H1 (cell line): Measurements from ENCODE around the gene AK5. TPM values are rescaled to one million over a fixed set of nuclear protein-coding genes. Genes with fewer than 3 reads are reported as not detected.

Experiments
- CTCF ChIA-PET: fragments of 300-600 bp; sonication (Branson Sonifier 250); formaldehyde crosslinking; loops from one replicate; lab custom pipeline; 2021; ENCODE audit not compliant: partially characterized antibody; lab: Charles Lee
- POLR2A ChIA-PET: fragments of 300-600 bp; sonication (Branson Sonifier 250); formaldehyde crosslinking; loops from one replicate; lab custom pipeline; 2021; ENCODE audit warnings: inconsistent platforms; ENCODE audit not compliant: partially characterized antibody; lab: Charles Lee
- DNase-seq, 2 experiments: peaks; one replicate each; pipeline versions ENCODE4 v3.0.0 to v3.0.0-alpha.2; 2010 to 2022; ENCODE audit warnings: low spot score in 2 of 2, low read depth in 1 of 2, mixed read lengths in 1 of 2
- FAIRE-seq: peaks from 2 replicates; lab custom pipeline; 2011; peaks lifted over from hg19 to GRCh38; lab: Jason Lieb, UNC
- H2AFZ ChIP-seq: 2 replicates; pipeline ENCODE4 v1.8.1; 2012; ENCODE audit warnings: low read length, inconsistent platforms
- H2AK5ac ChIP-seq: 2 replicates; pipeline ENCODE4 v1.6.1; 2013; ENCODE audit warnings: low read depth, low read length
- H2BK120ac ChIP-seq: replicated peaks from 2 replicates; pipeline ENCODE3; 2013; ENCODE audit warnings: low read depth, low read length, inconsistent platforms
- H2BK12ac ChIP-seq: 2 replicates; pipeline ENCODE4 v1.6.1; 2013; ENCODE audit warnings: low read depth, low read length
- H2BK15ac ChIP-seq: 2 replicates; pipeline ENCODE4 v1.6.1; 2013; ENCODE audit warnings: low read length
- H2BK20ac ChIP-seq: 2 replicates; pipeline ENCODE4 v1.6.1; 2013; ENCODE audit warnings: low read length
- H2BK5ac ChIP-seq: 2 replicates; pipeline ENCODE4 v1.6.1; 2013; ENCODE audit warnings: low read depth, low read length
- H3K14ac ChIP-seq: 2 replicates; pipeline ENCODE4 v1.6.1; 2013; ENCODE audit warnings: inconsistent platforms; ENCODE audit not compliant: insufficient read length
- H3K18ac ChIP-seq: 2 replicates; pipeline ENCODE4 v1.6.1; 2013; ENCODE audit warnings: low read length; ENCODE audit errors: extremely low read depth
- H3K23ac ChIP-seq: 2 replicates; pipeline ENCODE4 v1.6.1; 2013; ENCODE audit warnings: inconsistent platforms; ENCODE audit not compliant: insufficient read length
- H3K23me2 ChIP-seq: 2 replicates; pipeline ENCODE4 v1.6.1; 2013; ENCODE audit warnings: low read depth, low read length
- H3K27ac ChIP-seq: 2 replicates; pipeline ENCODE4 v1.6.1; 2011; ENCODE audit warnings: low read depth, low read length, inconsistent platforms
- H3K27me3 ChIP-seq, 4 experiments: replicated peaks in 1 of 4; 1 replicate in 1 of 4; 2 replicates in 3 of 4; pipeline versions ENCODE4 v1.6.1 to v1.8.1; 2011 to 2013; ENCODE audit warnings: low read length in 3 of 4, mild to moderate bottlenecking in 3 of 4, inconsistent platforms in 2 of 4, mixed read lengths in 2 of 4, moderate library complexity in 1 of 4; ENCODE audit not compliant: control insufficient read depth in 3 of 4, insufficient read depth in 3 of 4; ENCODE audit errors: extremely low read depth in 1 of 4
- H3K36me3 ChIP-seq, 4 experiments: 2 replicates each; pipeline versions ENCODE4 v1.6.1 to v1.8.1; 2011 to 2013; ENCODE audit warnings: mild to moderate bottlenecking in 4 of 4, low read length in 3 of 4, moderate library complexity in 2 of 4, control low read depth in 1 of 4, inconsistent platforms in 1 of 4; ENCODE audit not compliant: insufficient read depth in 4 of 4, control insufficient read depth in 2 of 4
- H3K4ac ChIP-seq: replicated peaks from 2 replicates; pipeline ENCODE3; 2013; ENCODE audit warnings: low read length, low read depth, mixed read lengths, inconsistent platforms; ENCODE audit not compliant: insufficient read length
- H3K4me1 ChIP-seq, 4 experiments: replicated peaks in 1 of 4; 1 replicate in 1 of 4; 2 replicates in 3 of 4; pipeline versions ENCODE4 v1.6.1 to v1.8.1; 2011 to 2013; ENCODE audit warnings: low read length in 3 of 4, inconsistent platforms in 2 of 4, mixed read lengths in 1 of 4; ENCODE audit not compliant: insufficient read depth in 4 of 4, control insufficient read depth in 3 of 4
- H3K4me2 ChIP-seq, 2 experiments: 2 replicates each; pipeline versions ENCODE4 v1.6.1 to v1.8.1; 2011 to 2013; ENCODE audit warnings: low read depth in 2 of 2, low read length in 2 of 2, control low read depth in 1 of 2, inconsistent platforms in 1 of 2, mild to moderate bottlenecking in 1 of 2; ENCODE audit not compliant: insufficient read depth in 1 of 2
- H3K4me3 ChIP-seq, 4 experiments: fragments of 200-600, 300-600 bp in 1 of 4; sonication (generic), shearing (Covaris generic), sonication (Bioruptor Twin) in 1 of 4; 2 replicates each; pipeline versions ENCODE4 v1.5.1 to v1.8.1; 2011 to 2016; ENCODE audit warnings: low read length in 4 of 4, low read depth in 3 of 4, control low read depth in 2 of 4, inconsistent platforms in 2 of 4, mild to moderate bottlenecking in 2 of 4, mixed read lengths in 1 of 4, moderate library complexity in 1 of 4; ENCODE audit not compliant: insufficient read depth in 2 of 4; ENCODE audit errors: extremely low read depth in 1 of 4
- H3K56ac ChIP-seq: replicated peaks from 2 replicates; pipeline ENCODE3; 2013; ENCODE audit warnings: low read depth, mild to moderate bottlenecking, mixed read lengths, low read length, inconsistent platforms; ENCODE audit not compliant: insufficient read length
- H3K79me1 ChIP-seq: 2 replicates; pipeline ENCODE4 v1.6.1; 2013; ENCODE audit warnings: low read depth, low read length, control low read depth
- H3K79me2 ChIP-seq, 2 experiments: 2 replicates each; pipeline versions ENCODE4 v1.6.1 to v1.8.1; 2012 to 2013; ENCODE audit warnings: low read length in 2 of 2, mild to moderate bottlenecking in 2 of 2, inconsistent platforms in 1 of 2; ENCODE audit not compliant: insufficient read depth in 2 of 2, control insufficient read depth in 1 of 2
- H3K9ac ChIP-seq, 4 experiments: replicated peaks in 1 of 4; 1 replicate in 1 of 4; 2 replicates in 3 of 4; pipeline versions ENCODE4 v1.6.1 to v1.8.1; 2011 to 2013; ENCODE audit warnings: low read depth in 3 of 4, low read length in 3 of 4, control low read depth in 2 of 4, mild to moderate bottlenecking in 2 of 4, moderate library complexity in 2 of 4, inconsistent platforms in 1 of 4; ENCODE audit errors: extremely low read depth in 1 of 4
- H3K9me3 ChIP-seq, 2 experiments: 2 replicates each; pipeline versions ENCODE4 v1.6.1 to v1.8.1; 2012 to 2013; ENCODE audit warnings: mild to moderate bottlenecking in 2 of 2, moderate library complexity in 2 of 2, control low read depth in 1 of 2, inconsistent platforms in 1 of 2, low read depth in 1 of 2, low read length in 1 of 2, mixed read lengths in 1 of 2; ENCODE audit not compliant: insufficient read depth in 2 of 2
- H4K20me1 ChIP-seq, 2 experiments: replicated peaks in 1 of 2; 2 replicates each; pipeline versions ENCODE3 to v1.8.1; 2011 to 2013; ENCODE audit warnings: inconsistent platforms in 2 of 2, low read length in 2 of 2, mild to moderate bottlenecking in 1 of 2; ENCODE audit not compliant: insufficient read depth in 2 of 2, control insufficient read depth in 1 of 2
- H4K5ac ChIP-seq: 2 replicates; pipeline ENCODE4 v1.6.1; 2013; ENCODE audit warnings: low read length, low read depth, mixed read lengths, inconsistent platforms; ENCODE audit not compliant: insufficient read length
- H4K8ac ChIP-seq: 2 replicates; pipeline ENCODE4 v1.8.0; 2013; ENCODE audit warnings: mild to moderate bottlenecking, moderate library complexity, low read length, inconsistent platforms; ENCODE audit not compliant: insufficient read depth; ENCODE audit errors: extremely low read depth
- H4K91ac ChIP-seq: replicated peaks from 2 replicates; pipeline ENCODE3; 2013; ENCODE audit warnings: low read length, mixed read lengths, inconsistent platforms; ENCODE audit not compliant: insufficient read length
- GABPA ChIP-seq: IDR thresholded peaks from 2 replicates; pipeline ENCODE4 v1.6.1; 2011; ENCODE audit warnings: mild to moderate bottlenecking, low read length, moderate library complexity, borderline replicate concordance; ENCODE audit not compliant: insufficient read depth
- GTF2F1 ChIP-seq: IDR thresholded peaks from 2 replicates; pipeline ENCODE4 v1.6.1; 2012; ENCODE audit warnings: low read depth, low read length, improper control_type of control experiment, borderline replicate concordance
- HDAC6 ChIP-seq: IDR thresholded peaks from one replicate; pipeline ENCODE4 v1.7.1; 2012; ENCODE audit warnings: low read depth, mild to moderate bottlenecking, inconsistent platforms, low read length, moderate library complexity
- KDM1A ChIP-seq: fragments of 200-600, 300-600 bp; sonication (generic); IDR thresholded peaks from 2 replicates; pipeline ENCODE4 v1.7.1; 2016; ENCODE audit warnings: mild to moderate bottlenecking, low read length, borderline replicate concordance
- SIN3A ChIP-seq, 2 experiments: IDR thresholded peaks in 1 of 2; conservative IDR thresholded peaks in 1 of 2; 2 replicates each; pipeline ENCODE4 v1.6.1; 2011 to 2012; ENCODE audit warnings: low read length in 2 of 2, improper control_type of control experiment in 1 of 2, low read depth in 1 of 2, mild to moderate bottlenecking in 1 of 2
- TEAD4 ChIP-seq: IDR thresholded peaks from 2 replicates; pipeline ENCODE4 v1.6.1; 2012; ENCODE audit warnings: low read depth, low read length, inconsistent platforms, mixed read lengths
- WGBS, 2 experiments: shearing (Covaris generic) in 1 of 2; methylation state at CpG; one replicate each; pipeline versions ENCODE4 v1.1.6 to v1.1.7; 2013 to 2015; ENCODE audit warnings: low lambda C conversion rate in 2 of 2, mixed read lengths in 2 of 2, inconsistent platforms in 1 of 2, low coverage in 1 of 2, missing lambda C conversion rate in 1 of 2; ENCODE audit not compliant: insufficient replicate concordance in 2 of 2, insufficient coverage in 1 of 2, insufficient read length in 1 of 2; ENCODE audit errors: extremely low coverage in 1 of 2, missing lambda C conversion rate in 1 of 2; 5-methylcytosine and 5-hydroxymethylcytosine counted together
- polyA plus RNA-seq, 7 experiments: library from polyadenylated mRNA; depleted of rRNA in 3 of 7; stranded (reverse) in 5 of 7; unstranded in 2 of 7; fragments of >200 nt in 5 of 7; fragments of 200-250 nt in 2 of 7; gene quantifications; 1 replicate in 5 of 7; 2 replicates in 1 of 7; 4 replicates in 1 of 7; pipeline versions ENCODE4 v1.2.1 to v1.2.3, GENCODE V29; 2011 to 2013; ENCODE audit warnings: missing spikeins in 2 of 7, mixed read lengths in 2 of 7
- total RNA-seq: library from RNA; stranded (reverse); fragmentation: NEBNext Ultra II Directional; extraction: Animal tissue kit (Norgen Biotek cat#: 25700); gene quantifications from 2 replicates; pipeline ENCODE4 v1.2.1, GENCODE V29; 2021
- TF ChIP-seq, protein P1 (sequence below): IDR thresholded peaks from 2 replicates; pipeline ENCODE4 v1.6.1; 2011; ENCODE audit warnings: low read length, improper control_type of control experiment

AK5 gene
- total and polyA plus RNA-seq, 2 of the 8 experiments (the other 6 are each of a cell fraction or from before 2014, with no cell fraction given), result 2.0 to 7.1 TPM

DNA sequence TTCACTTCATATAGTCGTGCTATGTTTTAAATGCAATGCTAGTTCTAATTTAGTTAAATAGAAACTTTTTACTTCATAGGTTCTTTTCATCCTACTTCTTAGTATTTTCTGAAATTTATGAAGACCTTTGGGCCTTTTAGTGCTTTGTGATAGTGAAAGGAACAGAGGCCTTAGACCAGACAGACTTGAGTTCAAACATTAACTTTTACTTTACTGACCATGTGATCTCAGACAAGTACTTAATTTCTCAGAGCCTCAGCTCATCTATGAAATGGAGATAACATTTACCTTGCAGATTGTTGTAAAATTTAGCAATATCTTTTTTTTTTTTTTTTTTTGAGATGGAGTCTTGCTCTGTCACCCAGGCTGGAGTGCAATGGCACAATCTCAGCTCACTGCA is 57.5 kb downstream of the AK5 start:
- Histone ChIP-seq H2AFZ (no peak overlapping the region), H2BK12ac (no peak overlapping the region), H3K23ac (no peak overlapping the region), H2AK5ac (no peak overlapping the region), H2BK5ac (no peak overlapping the region), H2BK20ac (no peak overlapping the region), H4K5ac (no peak overlapping the region), H4K20me1 (no peaks in the 10 kb centered on the region), H3K27ac (no peak overlapping the region), H3K36me3 (no peaks in the 10 kb centered on the region), H3K9ac (no peak overlapping the region), H2BK15ac (no peak overlapping the region), H4K8ac (no peak overlapping the region), H3K4me3 (no peak overlapping the region), H2BK120ac (no peak overlapping the region), H3K23me2 (no peaks in the 10 kb centered on the region), H3K56ac (no peak overlapping the region), H3K79me1 (no peaks in the 10 kb centered on the region), H3K27me3 (no peaks in the 10 kb centered on the region), H3K18ac (no peak overlapping the region), H4K91ac (no peak overlapping the region), H3K14ac (no peak overlapping the region), H3K4me2 (no peak overlapping the region), H3K4me1 (no peaks in the 10 kb centered on the region), H3K79me2 (no peaks in the 10 kb centered on the region), H3K4ac (no peak overlapping the region), H3K9me3 (no peaks in the 10 kb centered on the region)
- ChIA-PET CTCF (no interaction called here), POLR2A (no interaction called here)
- FAIRE-seq, result no peak
- TF ChIP-seq GABPA (no peak), KDM1A (no peak), GTF2F1 (no peak), SIN3A (conservative IDR thresholded peaks at IDR 0.05 in 1 of 2, IDR thresholded peaks at IDR 0.05 in 1 of 2; ENCODE audit: low read depth in 1 of 2, low read length in 2 of 2) (no peak), TEAD4 (no peak), HDAC6 (no peak)
- TF ChIP-seq, protein P1, sequence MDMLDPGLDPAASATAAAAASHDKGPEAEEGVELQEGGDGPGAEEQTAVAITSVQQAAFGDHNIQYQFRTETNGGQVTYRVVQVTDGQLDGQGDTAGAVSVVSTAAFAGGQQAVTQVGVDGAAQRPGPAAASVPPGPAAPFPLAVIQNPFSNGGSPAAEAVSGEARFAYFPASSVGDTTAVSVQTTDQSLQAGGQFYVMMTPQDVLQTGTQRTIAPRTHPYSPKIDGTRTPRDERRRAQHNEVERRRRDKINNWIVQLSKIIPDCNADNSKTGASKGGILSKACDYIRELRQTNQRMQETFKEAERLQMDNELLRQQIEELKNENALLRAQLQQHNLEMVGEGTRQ, result no peak
- WGBS, 2 experiments, result 97% methylated on average over 1 of the region's 1 CpG; no CpG with 5 or more reads in 1 of the 2 experiments
- DNase-seq, result no peak
